GM12873 (cell line): ENCODE data around the gene YBX3.

Source experiments
- CTCF ChIP-seq: IDR thresholded peaks from 2 replicates; pipeline ENCODE4 v1.5.1; 2012; ENCODE audit warnings: low read depth, mild to moderate bottlenecking, moderate library complexity, low read length, control low read depth; ENCODE audit not compliant: insufficient read depth; ENCODE audit errors: missing control alignments

Gene YBX3

GRCh38 chr12:10697862-10698261 is 25.3 kb downstream of the YBX3 start:
- no peak for TF ChIP-seq CTCF

- no peak for TF ChIP-seq CTCF
Observed at GRCh38 chr12:10697156-10697555, 26.0 kb downstream of the YBX3 start.

DNA sequence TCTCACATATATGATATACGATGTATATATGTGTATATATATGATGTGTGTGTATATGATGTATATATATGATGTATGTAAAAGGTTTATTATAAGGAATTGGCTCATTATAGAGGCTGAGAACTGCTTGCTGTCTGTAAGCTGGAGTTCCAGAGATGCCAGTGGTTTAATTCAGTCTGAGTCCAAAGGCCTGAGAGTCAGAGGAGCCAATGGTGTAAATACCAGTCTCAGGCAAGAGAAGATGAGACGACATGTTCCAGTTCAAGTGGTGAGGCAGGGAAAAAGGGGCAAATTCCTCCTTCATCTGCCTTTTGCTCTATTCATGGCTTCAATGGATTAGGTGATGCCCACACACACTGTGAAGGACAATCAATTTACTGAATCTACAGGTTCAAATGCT is 32.2 kb downstream of the YBX3 start:
- no peak for TF ChIP-seq CTCF

DNA sequence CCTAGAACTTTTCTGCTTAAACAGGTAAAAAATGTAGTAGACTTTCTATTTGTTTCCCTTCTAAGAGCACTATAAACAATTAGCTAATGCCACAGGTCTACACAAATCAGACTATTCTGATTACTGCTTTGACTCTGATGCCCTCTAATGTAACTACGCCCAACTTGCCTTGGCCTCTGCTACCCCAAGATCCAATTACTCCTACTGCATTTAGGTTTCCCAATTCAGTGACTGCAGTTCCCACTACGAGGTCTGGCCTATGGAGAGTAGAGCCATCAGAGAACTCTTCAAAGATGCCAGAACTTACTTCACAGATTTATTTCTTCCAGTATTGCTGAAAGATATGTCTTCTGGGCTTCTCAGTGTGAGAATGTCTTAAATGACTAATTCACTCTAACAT is 34.0 kb downstream of the YBX3 start:
- TF ChIP-seq CTCF, result no peak

GRCh38 chr12:10688042-10688441 is 35.1 kb downstream of the YBX3 start:
- TF ChIP-seq CTCF, result no peak

DNA sequence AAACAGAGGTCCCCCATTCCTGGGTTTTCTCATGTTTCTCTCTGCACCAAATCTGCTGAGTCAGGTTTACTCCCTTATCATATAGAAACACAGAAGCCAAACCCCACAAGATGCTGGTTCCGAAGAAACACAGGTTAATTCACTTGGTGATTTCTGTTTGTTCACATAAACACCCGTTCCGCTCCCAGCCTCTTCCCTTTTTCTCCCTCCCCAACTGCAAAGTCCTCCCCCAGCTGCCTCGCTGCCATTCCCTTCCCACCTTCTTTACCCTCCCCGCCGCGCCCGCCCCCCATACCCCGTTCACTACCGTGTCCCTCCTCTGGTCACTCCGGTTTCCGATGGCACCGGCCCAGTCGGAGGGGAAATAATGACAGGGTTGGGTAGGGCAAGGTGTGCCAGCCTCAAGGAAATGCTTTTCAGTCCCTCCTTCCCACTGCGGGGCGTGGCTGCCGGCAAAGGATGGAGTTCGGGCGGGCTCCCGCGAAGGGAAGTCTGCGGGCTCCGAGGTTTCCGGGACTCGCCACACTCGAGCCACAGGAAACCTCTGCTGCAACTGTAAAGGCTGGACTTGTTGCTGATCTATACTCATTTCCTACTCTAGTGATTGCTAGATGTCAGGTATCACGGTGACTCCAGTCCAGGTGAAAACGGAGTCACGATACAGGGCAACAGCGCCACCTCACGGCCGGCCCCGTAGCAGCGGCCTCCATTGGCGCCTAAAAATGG is 49.3 kb downstream of the YBX3 start, which contains the start of gene STYK1:
STYK1 (minus strand) TSS at position 394 of the 726 bp plus-strand sequence. CDS start 39,434 bp downstream, outside the sequence.
- peak; percentile 88 for TF ChIP-seq CTCF

DNA sequence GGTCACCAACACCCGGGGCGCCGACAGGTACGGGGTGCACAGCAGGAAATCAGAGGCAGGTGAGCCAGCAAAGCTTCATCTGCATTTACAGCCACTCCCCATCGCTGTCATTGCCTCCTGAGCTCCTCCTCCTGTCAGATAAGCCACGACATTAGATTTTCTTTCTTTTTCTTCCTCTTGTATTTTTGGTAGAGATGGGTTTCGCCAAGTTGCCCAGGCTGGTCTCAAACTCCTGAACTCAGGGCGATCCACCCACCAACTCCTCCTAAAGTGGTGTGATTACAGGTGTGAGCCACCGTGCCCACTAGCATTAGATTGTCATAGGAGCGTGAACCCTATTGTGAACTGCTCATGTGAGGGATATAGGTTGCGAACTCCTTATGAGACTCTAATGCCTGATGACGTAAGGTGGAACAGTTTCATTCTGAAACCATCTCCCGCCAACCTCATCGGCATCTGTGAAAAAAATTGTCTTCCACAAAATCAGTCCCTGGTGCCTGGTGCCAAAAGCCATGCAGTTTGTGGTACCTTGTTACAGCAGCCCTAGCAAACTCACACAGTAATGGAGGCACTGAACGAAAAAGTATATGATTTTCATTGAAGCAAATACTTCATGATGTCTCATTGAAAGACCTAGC is 50.8 kb downstream of the YBX3 start:
- TF ChIP-seq CTCF, result no peak
